ENCODE results near the gene PPARA.
"Not testable (repeated sequence)": the region's sequence is repeated elsewhere in the genome, so short reads cannot be mapped to it uniquely, and the experiment has no call there.

Gene PPARA

GRCh38 chr22:46198274-46198673 lies 47.9 kb downstream of the PPARA start:
- DNase-seq (ENCODE audit: low read depth, low spot score), result no peak
- H3K27ac ChIP-seq, result no peak overlapping the region

GRCh38 chr22:46198806-46199205 lies 48.5 kb downstream of the PPARA start:
- H3K27ac ChIP-seq, result not testable (repeated sequence)

GRCh38 chr22:46201059-46201757 lies 50.9 kb downstream of the PPARA start:
- H3K27ac ChIP-seq, result no peak overlapping the region
- DNase-seq (ENCODE audit: low read depth, low spot score), result no peak

More at GRCh38 chr22:46198806-46199205, 48.5 kb downstream of the PPARA start:
- DNase-seq (ENCODE audit: low read depth, low spot score), result not testable (repeated sequence)

GRCh38 chr22:46202897-46203600 lies 52.7 kb downstream of the PPARA start:
- no peak for DNase-seq (ENCODE audit: low read depth, low spot score)
- H3K27ac ChIP-seq, result no peak overlapping the region

- no peak for DNase-seq (ENCODE audit: low read depth, low spot score)
Measured at GRCh38 chr22:46203601-46203980, 53.3 kb downstream of the PPARA start.

GRCh38 chr22:46209262-46209661 lies 58.9 kb downstream of the PPARA start:
- DNase-seq (ENCODE audit: low read depth, low spot score), result no peak
- H3K27ac ChIP-seq, result no peak overlapping the region

More at GRCh38 chr22:46203601-46203980, 53.3 kb downstream of the PPARA start:
- no peak overlapping the region for H3K27ac ChIP-seq

GRCh38 chr22:46212195-46212594 lies 61.9 kb downstream of the PPARA start:
- no peak for DNase-seq (ENCODE audit: low read depth, low spot score)
- H3K27ac ChIP-seq, result no peak overlapping the region

- no peak for DNase-seq (ENCODE audit: low read depth, low spot score)
- H3K27ac ChIP-seq, result no peak overlapping the region
Measured at GRCh38 chr22:46213052-46213451, 62.7 kb downstream of the PPARA start.

- DNase-seq (ENCODE audit: low read depth, low spot score), result no peak
- H3K27ac ChIP-seq, result no peak overlapping the region
Measured at GRCh38 chr22:46214149-46214548, 63.8 kb downstream of the PPARA start.

GRCh38 chr22:46214616-46215015 lies 64.3 kb downstream of the PPARA start:
- no peak overlapping the region for H3K27ac ChIP-seq
- no peak for DNase-seq (ENCODE audit: low read depth, low spot score)

- no peak for DNase-seq (ENCODE audit: low read depth, low spot score)
- H3K27ac ChIP-seq, result no peak overlapping the region
Measured at GRCh38 chr22:46219636-46220035, 69.3 kb downstream of the PPARA start.

GRCh38 chr22:46220921-46221320 lies 70.6 kb downstream of the PPARA start:
- no peak for DNase-seq (ENCODE audit: low read depth, low spot score)
- H3K27ac ChIP-seq, result no peak overlapping the region

- H3K27ac ChIP-seq, result no peak overlapping the region
- DNase-seq (ENCODE audit: low read depth, low spot score), result no peak
Measured at GRCh38 chr22:46224044-46224897, 73.9 kb downstream of the PPARA start.

- H3K27ac ChIP-seq, result no peak overlapping the region
- DNase-seq (ENCODE audit: low read depth, low spot score), result no peak
Measured at GRCh38 chr22:46224898-46225290, 74.6 kb downstream of the PPARA start.

GRCh38 chr22:46225631-46226030 lies 75.3 kb downstream of the PPARA start:
- no peak for DNase-seq (ENCODE audit: low read depth, low spot score)
- no peak overlapping the region for H3K27ac ChIP-seq

GRCh38 chr22:46226577-46226976 lies 76.3 kb downstream of the PPARA start:
- no peak overlapping the region for H3K27ac ChIP-seq
- no peak for DNase-seq (ENCODE audit: low read depth, low spot score)

GRCh38 chr22:46229701-46230100 lies 79.4 kb downstream of the PPARA start:
- DNase-seq (ENCODE audit: low read depth, low spot score), result no peak
- H3K27ac ChIP-seq, result no peak overlapping the region

GRCh38 chr22:46230262-46230901 lies 80.1 kb downstream of the PPARA start:
- DNase-seq (ENCODE audit: low read depth, low spot score), result no peak
- H3K27ac ChIP-seq, result no peak overlapping the region

- DNase-seq (ENCODE audit: low read depth, low spot score), result no peak
- no peak overlapping the region for H3K27ac ChIP-seq
Measured at GRCh38 chr22:46233231-46233630, 82.9 kb downstream of the PPARA start.

- no peak for DNase-seq (ENCODE audit: low read depth, low spot score)
- H3K27ac ChIP-seq, result no peak overlapping the region
Measured at GRCh38 chr22:46234969-46235368, 84.6 kb downstream of the PPARA start.

All from epithelial cell of prostate (primary cell).